PC-9 (cell line): ENCODE data around the gene EFNA2. TPM values are rescaled to one million over a fixed set of nuclear protein-coding genes. Genes with fewer than 3 reads are reported as not detected.

Source experiments
- BruUV-seq: library from RNA; stranded (reverse); fragments of 400-500 nt; replicated peaks from 2 replicates; lab custom pipeline; 2021; lab: Mats Ljungman, UMichigan
- CTCF ChIA-PET: fragments of 300-600 bp; sonication (Branson Sonifier 250); formaldehyde crosslinking; loops from one replicate; lab custom pipeline; 2022; ENCODE audit warnings: antibody characterized with exemption; lab: Charles Lee
- POLR2A ChIA-PET: fragments of 300-600 bp; sonication (Branson Sonifier 250); formaldehyde crosslinking; loops from one replicate; lab custom pipeline; 2022; ENCODE audit warnings: antibody characterized with exemption; ENCODE audit not compliant: unreplicated experiment; lab: Charles Lee
- DNase-seq, 2 experiments: peaks; one replicate each; pipeline versions ENCODE4 v3.0.0 to v3.0.0-alpha.2; 2015 to 2022; ENCODE audit warnings: mixed read lengths in 1 of 2
- H2AFZ ChIP-seq: fragments of 200-600 bp; sonication (generic); 2 replicates; pipeline ENCODE4 v1.8.1; 2017; ENCODE audit warnings: antibody characterized with exemption
- H3F3A ChIP-seq: fragments of 200-600 bp; sonication (generic); 2 replicates; pipeline ENCODE4 v1.8.1; 2017; ENCODE audit warnings: antibody characterized with exemption, mild to moderate bottlenecking, low read depth; ENCODE audit not compliant: insufficient read depth
- H3K27ac ChIP-seq: fragments of 200-600 bp; sonication (generic); 2 replicates; pipeline ENCODE4 v1.6.1; 2016; ENCODE audit warnings: mixed run types
- H3K27me3 ChIP-seq: fragments of 200-600 bp; sonication (generic); 2 replicates; pipeline ENCODE4 v1.6.1; 2016; ENCODE audit warnings: low read depth, mixed run types; ENCODE audit not compliant: insufficient read depth
- H3K36me3 ChIP-seq: fragments of 200-600 bp; sonication (generic); 2 replicates; pipeline ENCODE4 v1.6.1; 2016; ENCODE audit warnings: low read depth, mixed run types
- H3K4me1 ChIP-seq: fragments of 200-600 bp; sonication (generic); replicated peaks from 2 replicates; pipeline ENCODE4 v1.6.1; 2016; ENCODE audit warnings: mixed run types; ENCODE audit not compliant: insufficient read depth
- H3K4me2 ChIP-seq: fragments of 200-600 bp; sonication (generic); 2 replicates; pipeline ENCODE4 v1.6.1; 2017; ENCODE audit warnings: mixed run types
- H3K4me3 ChIP-seq: fragments of 200-600 bp; sonication (generic); 2 replicates; pipeline ENCODE4 v1.6.1; 2016; ENCODE audit warnings: mixed run types
- H3K79me2 ChIP-seq: fragments of 200-600 bp; sonication (generic); 2 replicates; pipeline ENCODE4 v1.6.1; 2017; ENCODE audit warnings: low read depth, mixed run types
- H3K9me2 ChIP-seq: fragments of 200-600 bp; sonication (generic); 2 replicates; pipeline ENCODE4 v1.8.1; 2017; ENCODE audit warnings: mild to moderate bottlenecking; ENCODE audit not compliant: insufficient read depth
- H3K9me3 ChIP-seq: fragments of 200-600 bp; sonication (generic); 2 replicates; pipeline ENCODE4 v1.8.1; 2016; ENCODE audit warnings: low read depth; ENCODE audit not compliant: insufficient read depth
- H4K20me1 ChIP-seq: fragments of 200-600 bp; sonication (generic); 2 replicates; pipeline ENCODE4 v1.8.1; 2017; ENCODE audit not compliant: insufficient read depth
- EZH2 ChIP-seq: fragments of 200-600 bp; sonication (generic); IDR thresholded peaks from 2 replicates; pipeline ENCODE4 v1.8.0; 2017; ENCODE audit warnings: antibody characterized with exemption, low read depth
- intact Hi-C: fragments of 100-400 bp; cut with micrococcal nuclease; formaldehyde crosslinking; loops from one replicate; pipeline ENCODE4 v1.10.0; 2022; ENCODE audit not compliant: unreplicated experiment
- total RNA-seq: library from RNA; stranded (reverse); gene quantifications from 2 replicates; pipeline ENCODE4 v1.2.3, GENCODE V29; 2021
- TF ChIP-seq, protein P1 (sequence below): fragments of 200-600 bp; sonication (generic); conservative IDR thresholded peaks from 2 replicates; pipeline ENCODE4 v1.6.1; 2017; ENCODE audit warnings: mixed run types, antibody characterized with exemption, mild to moderate bottlenecking, moderate library complexity

EFNA2 gene
- total RNA-seq, 1 experiment from 2014 or later = not detected

- BruUV-seq = no TSS peak
- POLR2A ChIA-PET = no interaction called here
- intact Hi-C loops = no loop called here
Observed at GRCh38 chr19:1309977-1310852, 24.5 kb downstream of the EFNA2 start.

GRCh38 chr19:1310853-1311180 lies 25.1 kb downstream of the EFNA2 start:
- H3K4me1 ChIP-seq = peaks cover 9% of the 10 kb centered on the region
- H3K4me3 ChIP-seq = no peak overlapping the region
- H2AFZ ChIP-seq = no peak overlapping the region
- no peaks in the 10 kb centered on the region for H3K9me2 ChIP-seq
- H3K36me3 ChIP-seq = no peaks in the 10 kb centered on the region
- H3K27ac ChIP-seq = no peak overlapping the region
- H4K20me1 ChIP-seq = no peaks in the 10 kb centered on the region
- ChIA-PET POLR2A (no interaction called here), CTCF (no interaction called here)
- H3K79me2 ChIP-seq = no peaks in the 10 kb centered on the region
- no peak for DNase-seq
- H3K27me3 ChIP-seq = 0 out of 2 replicates have a peak, but pooled peaks cover under 1% of the 10 kb centered on the region
- intact Hi-C loops = no loop called here
- H3K4me2 ChIP-seq = no peak overlapping the region
- no peaks in the 10 kb centered on the region for H3K9me3 ChIP-seq
- TF ChIP-seq EZH2 = no peak
- TF ChIP-seq, protein P1, sequence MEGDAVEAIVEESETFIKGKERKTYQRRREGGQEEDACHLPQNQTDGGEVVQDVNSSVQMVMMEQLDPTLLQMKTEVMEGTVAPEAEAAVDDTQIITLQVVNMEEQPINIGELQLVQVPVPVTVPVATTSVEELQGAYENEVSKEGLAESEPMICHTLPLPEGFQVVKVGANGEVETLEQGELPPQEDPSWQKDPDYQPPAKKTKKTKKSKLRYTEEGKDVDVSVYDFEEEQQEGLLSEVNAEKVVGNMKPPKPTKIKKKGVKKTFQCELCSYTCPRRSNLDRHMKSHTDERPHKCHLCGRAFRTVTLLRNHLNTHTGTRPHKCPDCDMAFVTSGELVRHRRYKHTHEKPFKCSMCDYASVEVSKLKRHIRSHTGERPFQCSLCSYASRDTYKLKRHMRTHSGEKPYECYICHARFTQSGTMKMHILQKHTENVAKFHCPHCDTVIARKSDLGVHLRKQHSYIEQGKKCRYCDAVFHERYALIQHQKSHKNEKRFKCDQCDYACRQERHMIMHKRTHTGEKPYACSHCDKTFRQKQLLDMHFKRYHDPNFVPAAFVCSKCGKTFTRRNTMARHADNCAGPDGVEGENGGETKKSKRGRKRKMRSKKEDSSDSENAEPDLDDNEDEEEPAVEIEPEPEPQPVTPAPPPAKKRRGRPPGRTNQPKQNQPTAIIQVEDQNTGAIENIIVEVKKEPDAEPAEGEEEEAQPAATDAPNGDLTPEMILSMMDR = no peak
- 0 out of 2 replicates have a peak, but pooled peaks cover 2% of the 10 kb centered on the region for H3F3A ChIP-seq
- no TSS peak for BruUV-seq

More at GRCh38 chr19:1309977-1310852, 24.5 kb downstream of the EFNA2 start:
- no peak for DNase-seq
- H3K27ac ChIP-seq = no peak overlapping the region
- no peak overlapping the region for H3K4me3 ChIP-seq
- H3K9me3 ChIP-seq = no peaks in the 10 kb centered on the region
- CTCF ChIA-PET = no interaction called here
- H3K27me3 ChIP-seq = no peaks in the 10 kb centered on the region
- TF ChIP-seq, protein P1 = no peak
- no peak for TF ChIP-seq EZH2
- H4K20me1 ChIP-seq = no peaks in the 10 kb centered on the region
- H2AFZ ChIP-seq = no peak overlapping the region
- no peak overlapping the region for H3K4me2 ChIP-seq
- no peaks in the 10 kb centered on the region for H3K36me3 ChIP-seq
- 0 out of 2 replicates have a peak, but pooled peaks cover 2% of the 10 kb centered on the region for H3F3A ChIP-seq
- H3K9me2 ChIP-seq = no peaks in the 10 kb centered on the region
- peaks cover 9% of the 10 kb centered on the region for H3K4me1 ChIP-seq
- no peaks in the 10 kb centered on the region for H3K79me2 ChIP-seq

- Histone ChIP-seq H3K4me3 (no peak overlapping the region), H3K36me3 (no peaks in the 10 kb centered on the region), H3K9me3 (no peaks in the 10 kb centered on the region), H3K27me3 (peaks cover 7% of the 10 kb centered on the region), H3F3A (0 out of 2 replicates have a peak, but pooled peaks cover 2% of the 10 kb centered on the region), H3K4me1 (peaks cover 9% of the 10 kb centered on the region), H3K4me2 (no peak overlapping the region), H3K27ac (no peak overlapping the region), H4K20me1 (no peaks in the 10 kb centered on the region), H3K79me2 (no peaks in the 10 kb centered on the region), H2AFZ (no peak overlapping the region), H3K9me2 (no peaks in the 10 kb centered on the region)
- DNase-seq = no peak
- POLR2A ChIA-PET = no interaction called here
- no peak for TF ChIP-seq EZH2
- TF ChIP-seq, protein P1 = no peak
- intact Hi-C loops = no loop called here
- CTCF ChIA-PET = interaction anchor here (0.6 kb wide), 1 partner anchor 123 kb away, joined by 3 read pairs; no protein-coding TSS in a partner anchor
- BruUV-seq = no TSS peak
Observed at GRCh38 chr19:1311543-1312091, 25.9 kb downstream of the EFNA2 start.
